Measurements from ENCODE around the gene METTL1. TPM values are rescaled to one million over a fixed set of nuclear protein-coding genes. Genes with fewer than 3 reads are reported as not detected.

Gene METTL1
- total and polyA plus RNA-seq, 2 donors (not counting 1 experiment from before 2014, with no cell fraction given): 9.1 to 9.2 TPM

DNA sequence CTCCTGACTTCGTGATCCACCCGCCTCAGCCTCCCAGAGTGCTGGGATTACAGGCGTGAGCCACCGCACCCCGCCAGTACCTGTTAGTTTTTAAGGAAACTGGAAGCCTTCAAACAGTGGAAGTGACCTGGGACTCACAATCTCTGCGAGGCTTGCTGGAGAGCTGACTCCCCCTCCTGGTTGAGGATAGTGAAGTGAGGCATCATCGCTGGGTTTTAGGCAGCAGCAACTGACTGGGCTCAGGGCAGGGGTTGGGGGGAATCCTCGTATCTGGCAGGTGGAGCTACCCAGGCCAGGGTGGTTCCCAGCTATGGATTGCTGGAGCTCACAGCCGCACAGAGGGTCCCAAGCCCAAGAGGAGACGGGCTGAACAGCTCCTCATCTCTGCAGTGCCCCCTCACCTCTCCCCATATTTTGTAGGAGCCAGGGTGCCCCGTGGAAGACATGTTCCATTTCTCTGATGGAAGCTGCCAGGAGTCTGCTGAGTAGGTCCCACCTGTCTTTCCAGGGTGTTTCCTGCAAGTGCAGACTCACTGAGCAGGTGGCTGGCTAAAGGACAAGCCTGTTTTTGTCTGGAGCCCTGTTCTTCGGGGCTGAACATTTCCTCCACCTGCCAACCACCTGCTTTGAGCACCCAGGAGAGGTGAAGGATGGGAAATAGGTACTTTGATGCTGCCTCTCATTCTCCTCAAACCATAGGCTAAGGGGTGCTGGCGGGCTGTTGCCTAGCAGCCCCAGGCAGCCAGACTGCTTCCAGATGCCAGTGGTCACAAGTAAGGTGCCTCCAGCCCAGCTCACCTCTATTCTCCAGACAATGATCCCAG lies 43.5 kb upstream of the METTL1 start:
- TF ChIP-seq EZH2 (IDR thresholded peaks at IDR 0.05; ENCODE audit: borderline replicate concordance, insufficient read depth, low read depth, low read length, poor library complexity, severe bottlenecking): no peak
- TF ChIP-seq, protein P1, sequence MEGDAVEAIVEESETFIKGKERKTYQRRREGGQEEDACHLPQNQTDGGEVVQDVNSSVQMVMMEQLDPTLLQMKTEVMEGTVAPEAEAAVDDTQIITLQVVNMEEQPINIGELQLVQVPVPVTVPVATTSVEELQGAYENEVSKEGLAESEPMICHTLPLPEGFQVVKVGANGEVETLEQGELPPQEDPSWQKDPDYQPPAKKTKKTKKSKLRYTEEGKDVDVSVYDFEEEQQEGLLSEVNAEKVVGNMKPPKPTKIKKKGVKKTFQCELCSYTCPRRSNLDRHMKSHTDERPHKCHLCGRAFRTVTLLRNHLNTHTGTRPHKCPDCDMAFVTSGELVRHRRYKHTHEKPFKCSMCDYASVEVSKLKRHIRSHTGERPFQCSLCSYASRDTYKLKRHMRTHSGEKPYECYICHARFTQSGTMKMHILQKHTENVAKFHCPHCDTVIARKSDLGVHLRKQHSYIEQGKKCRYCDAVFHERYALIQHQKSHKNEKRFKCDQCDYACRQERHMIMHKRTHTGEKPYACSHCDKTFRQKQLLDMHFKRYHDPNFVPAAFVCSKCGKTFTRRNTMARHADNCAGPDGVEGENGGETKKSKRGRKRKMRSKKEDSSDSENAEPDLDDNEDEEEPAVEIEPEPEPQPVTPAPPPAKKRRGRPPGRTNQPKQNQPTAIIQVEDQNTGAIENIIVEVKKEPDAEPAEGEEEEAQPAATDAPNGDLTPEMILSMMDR (IDR thresholded peaks at IDR 0.05): no peak
- intact Hi-C loops (cut with micrococcal nuclease): no loop called here
- Mint-ChIP-seq H3K4me1 (no peaks in the 10 kb centered on the region), H3K4me3 (no peak overlapping the region), H3K27me3 (no peaks in the 10 kb centered on the region), H3K27ac (no peak overlapping the region), H3K9me3 (ENCODE audit: insufficient read depth) (no peaks in the 10 kb centered on the region)
- Histone ChIP-seq H3K9me3 (ENCODE audit: control extremely low read depth in 1 of 3, control insufficient read depth in 2 of 3, insufficient read depth in 1 of 3, low read length in 2 of 3) (no peaks in the 10 kb centered on the region), H3K27me3 (replicated peaks in 1 of 4; ENCODE audit: control extremely low read depth in 1 of 4, control insufficient read depth in 3 of 4, insufficient read depth in 4 of 4, low read length in 3 of 4) (no peaks in the 10 kb centered on the region), H3K79me2 (ENCODE audit: control insufficient read depth, insufficient read depth, low read length) (no peaks in the 10 kb centered on the region), H3K4me3 (ENCODE audit: control extremely low read depth in 1 of 5, extremely low read depth in 1 of 5, insufficient read depth in 1 of 5, low read depth in 2 of 5, low read length in 4 of 5) (no peak overlapping the region), H3K4me2 (replicated peaks; ENCODE audit: low read depth, low read length, poor library complexity, severe bottlenecking) (no peak overlapping the region), H3K4me1 (ENCODE audit: control insufficient read depth in 2 of 2, insufficient read depth in 2 of 2, low read length in 2 of 2) (no peaks in the 10 kb centered on the region), H3K9ac (ENCODE audit: low read length) (no peak overlapping the region), H3K27ac (ENCODE audit: low read length in 2 of 2) (no peak overlapping the region), H2AFZ (ENCODE audit: insufficient read depth, low read depth, low read length, poor library complexity, severe bottlenecking) (no peak overlapping the region), H4K20me1 (ENCODE audit: control insufficient read depth, insufficient read depth, low read length, poor library complexity, severe bottlenecking) (no peaks in the 10 kb centered on the region), H3K36me3 (replicated peaks in 1 of 2; ENCODE audit: control extremely low read depth in 1 of 2, control insufficient read depth in 1 of 2, extremely low read depth in 1 of 2, insufficient read depth in 2 of 2, low read length in 1 of 2) (peaks cover 0 to 5% of the 10 kb centered on the region in 2 experiments)
- ChIA-PET POLR2A (no interaction called here), CTCF (no interaction called here)
- ATAC-seq (ENCODE audit: low read depth) (no peak), DNase-seq (no peak)
- WGBS (ENCODE audit: insufficient coverage): 89% methylated on average over 9 of the region's 13 CpGs
